Femur (tissue), 1 donor: ENCODE results near the gene RSRC1.
"Not testable (repeated sequence)": the region's sequence is repeated elsewhere in the genome, so short reads cannot be mapped to it uniquely, and the experiment has no call there.

Experiments used
- DNase-seq: peaks from one replicate; pipeline ENCODE4 v3.0.0-alpha.2; 2017

RSRC1 gene

GRCh38 chr3:158134363-158134762, 24.5 kb downstream of the RSRC1 start:
- no peak for DNase-seq

DNA sequence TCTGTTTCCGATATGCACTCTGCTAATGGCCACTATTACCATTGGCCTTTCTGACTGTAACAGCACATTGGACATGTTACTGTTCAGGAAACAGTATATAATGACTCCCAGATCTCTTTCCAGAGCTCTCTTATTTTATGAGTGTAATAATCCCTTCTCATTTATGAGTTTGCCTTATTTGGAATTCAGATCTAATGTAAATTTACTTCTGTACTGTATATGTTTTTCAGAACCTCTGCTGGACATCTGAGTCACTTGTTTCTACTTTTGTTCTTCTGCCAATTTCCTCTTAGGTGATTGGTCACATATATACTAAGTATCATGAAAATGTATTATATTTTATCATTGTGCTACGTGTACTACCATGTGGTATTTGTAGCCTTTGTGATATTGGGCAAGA, 30.5 kb downstream of the RSRC1 start:
- no peak for DNase-seq

- no peak for DNase-seq
Observed at GRCh38 chr3:158148218-158148617, 38.3 kb downstream of the RSRC1 start.

GRCh38 chr3:158152186-158152585, 42.3 kb downstream of the RSRC1 start:
- no peak for DNase-seq

GRCh38 chr3:158158969-158159368, 49.1 kb downstream of the RSRC1 start:
- no peak for DNase-seq

- no peak for DNase-seq
Observed at GRCh38 chr3:158159714-158160113, 49.8 kb downstream of the RSRC1 start.

DNA sequence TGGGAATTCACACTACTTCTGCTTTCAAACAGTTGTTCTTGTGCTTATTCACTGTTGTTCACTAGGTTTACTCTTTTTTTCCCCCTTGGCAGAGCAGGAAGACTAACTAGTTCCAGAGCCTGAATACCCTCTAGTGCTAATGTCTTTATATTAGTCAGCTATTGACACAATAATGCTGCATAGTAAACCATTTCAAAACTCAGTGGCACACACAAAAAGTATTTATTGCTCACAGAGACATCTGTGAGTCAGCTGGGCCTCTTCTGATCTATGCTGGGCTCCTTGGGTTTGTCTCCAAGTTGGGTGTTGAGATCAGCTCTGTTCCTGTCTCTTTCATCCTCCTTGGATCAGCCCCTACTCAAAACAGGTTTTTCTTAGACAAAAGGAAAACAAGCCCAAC, 51.1 kb downstream of the RSRC1 start:
- no peak for DNase-seq

DNA sequence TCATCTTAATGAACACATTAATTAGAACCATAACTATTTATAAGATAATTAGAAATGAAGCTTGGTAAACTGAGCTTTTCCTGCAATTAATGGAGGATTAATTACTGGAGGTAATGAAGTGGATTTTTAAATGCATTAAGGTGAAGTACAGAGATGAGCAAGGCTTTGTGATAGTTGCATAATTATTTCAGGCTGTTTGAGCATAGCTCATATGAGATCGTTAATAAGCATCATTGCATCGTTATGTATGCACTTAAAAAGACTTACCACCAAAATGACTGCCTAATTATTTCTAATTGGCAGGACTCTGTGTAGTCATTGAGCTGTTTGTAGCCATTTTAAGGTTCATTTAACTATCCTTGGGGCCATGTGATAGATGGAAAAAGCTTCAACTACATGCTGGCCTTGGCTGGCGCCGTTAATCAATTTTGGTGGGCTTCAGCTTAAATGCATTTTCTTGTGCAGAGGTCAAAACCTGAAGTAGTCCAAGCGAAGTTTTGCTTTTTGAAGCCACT, 55.3 kb downstream of the RSRC1 start:
- no peak for DNase-seq

GRCh38 chr3:158165730-158166129, 55.8 kb downstream of the RSRC1 start:
- no peak for DNase-seq

DNA sequence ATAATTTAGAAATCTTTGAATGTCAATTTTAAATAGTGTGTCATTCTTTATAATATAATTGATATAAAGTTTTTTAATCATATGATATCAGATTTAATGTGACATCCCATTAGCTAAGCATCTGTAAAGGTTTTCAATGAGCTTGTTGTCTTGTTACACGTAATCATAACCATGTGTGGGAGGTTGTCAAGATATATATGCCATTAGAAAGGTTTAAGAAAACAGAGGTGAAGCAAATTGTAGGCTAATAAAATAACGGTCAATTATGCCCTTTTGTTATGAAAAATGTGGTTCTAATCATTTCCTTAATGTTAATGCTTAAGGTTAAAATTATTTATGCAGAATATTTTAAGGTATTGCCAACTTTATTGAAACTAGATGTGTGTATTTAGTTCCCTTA, 56.3 kb downstream of the RSRC1 start:
- DNase-seq, result no peak

DNA sequence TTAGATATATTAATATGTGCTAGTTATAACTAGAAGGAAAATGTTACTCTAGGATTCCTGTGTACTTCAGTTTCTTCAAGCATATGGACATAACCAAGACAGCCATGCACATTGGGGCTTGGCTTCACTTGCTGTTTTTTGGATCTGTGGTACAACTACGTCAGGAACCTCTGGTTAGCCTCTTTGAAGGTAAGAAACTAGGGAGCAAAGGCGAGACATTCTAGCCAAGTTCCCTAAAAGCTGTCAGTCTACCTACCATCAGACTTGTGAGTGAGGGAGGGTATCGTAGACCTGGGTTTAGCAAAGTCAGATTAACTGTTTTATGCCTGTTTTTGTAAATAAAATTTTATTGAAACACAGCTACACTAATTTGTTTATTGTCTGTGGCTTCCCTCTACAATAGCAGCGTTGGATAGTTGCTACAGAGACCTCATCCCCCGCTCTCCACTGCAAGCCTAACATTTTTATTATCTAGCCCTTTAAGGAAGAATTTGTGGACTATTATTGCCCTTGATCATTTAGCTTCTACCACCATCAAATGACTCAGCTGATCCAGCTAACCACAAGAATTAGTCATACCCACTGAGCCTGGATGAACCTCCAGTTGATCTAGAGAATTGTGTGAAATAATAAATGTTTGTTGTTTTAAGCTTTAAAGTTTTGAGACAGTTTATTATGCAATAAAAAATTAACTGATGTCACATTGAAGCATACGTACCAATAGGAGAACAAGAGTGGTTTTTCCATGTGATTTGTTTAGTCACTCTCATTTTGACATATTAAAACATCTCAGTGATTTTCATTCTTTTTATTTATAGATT, 58.1 kb downstream of the RSRC1 start:
- no peak for DNase-seq

DNA sequence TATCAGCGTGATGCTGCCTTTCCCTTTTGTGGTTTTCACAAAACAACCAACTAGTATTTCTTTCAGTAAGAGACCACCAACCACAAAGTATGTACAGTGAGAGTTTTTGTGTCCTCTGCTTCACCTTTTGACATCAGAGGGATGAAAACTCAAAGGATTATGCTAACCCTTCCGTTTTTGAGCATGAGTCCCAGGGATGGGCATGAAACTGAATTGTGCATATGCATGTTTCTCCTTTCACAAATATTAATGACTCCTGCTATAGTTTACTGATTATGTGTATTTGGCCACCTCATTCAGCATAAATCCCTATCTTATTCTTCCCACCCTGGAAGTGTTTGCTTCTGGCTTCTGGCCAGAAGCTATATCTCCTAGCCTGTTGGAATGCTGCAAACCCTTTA, 59.2 kb downstream of the RSRC1 start:
- no peak for DNase-seq

- DNase-seq, result no peak
Observed at GRCh38 chr3:158181096-158181495, 71.2 kb downstream of the RSRC1 start.

DNA sequence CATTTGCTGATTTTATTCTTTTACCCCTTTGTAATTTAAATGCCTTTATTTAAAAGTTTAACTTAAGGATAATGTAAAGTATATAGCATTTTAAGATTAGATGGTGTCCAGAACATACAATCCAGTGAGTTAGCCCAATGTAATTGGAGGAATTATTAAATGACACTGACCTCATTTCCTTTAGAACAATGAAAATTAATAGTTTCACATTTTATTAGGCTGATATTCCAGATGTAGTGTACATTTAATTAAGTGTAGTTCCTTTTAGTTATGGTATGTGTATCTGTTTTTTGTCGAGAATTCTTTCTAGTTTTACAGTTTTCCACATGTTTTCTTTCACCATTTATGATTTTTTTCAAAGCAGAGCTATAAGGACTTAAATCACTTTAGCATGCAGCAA, 75.8 kb downstream of the RSRC1 start:
- no peak for DNase-seq

- no peak for DNase-seq
Observed at GRCh38 chr3:158200955-158201354, 91.1 kb downstream of the RSRC1 start.

- DNase-seq, result no peak
Observed at GRCh38 chr3:158205324-158205723, 95.4 kb downstream of the RSRC1 start.

- no peak for DNase-seq
Observed at GRCh38 chr3:158205994-158206393, 96.1 kb downstream of the RSRC1 start.

- no peak for DNase-seq
Observed at GRCh38 chr3:158210067-158210466, 100.2 kb downstream of the RSRC1 start.

DNA sequence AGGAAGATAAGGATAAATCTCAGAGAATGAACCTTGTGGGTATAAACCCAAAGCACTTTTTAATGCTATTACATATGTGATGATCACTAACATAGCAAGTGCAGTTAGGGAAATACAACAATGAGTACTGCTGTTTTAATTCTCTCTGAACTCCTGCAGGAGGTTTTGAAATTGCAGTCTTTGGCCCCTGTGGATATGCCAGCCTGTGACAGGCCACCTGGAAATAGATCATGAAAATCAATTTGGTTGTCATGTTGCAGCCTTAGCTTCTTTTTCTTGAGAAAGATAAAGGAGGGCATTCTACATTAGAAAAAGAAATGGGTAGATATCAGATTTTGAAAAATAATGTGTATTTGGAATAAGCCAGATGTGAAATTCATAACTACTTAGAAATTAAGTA, 103.6 kb downstream of the RSRC1 start:
- DNase-seq, result no peak

DNA sequence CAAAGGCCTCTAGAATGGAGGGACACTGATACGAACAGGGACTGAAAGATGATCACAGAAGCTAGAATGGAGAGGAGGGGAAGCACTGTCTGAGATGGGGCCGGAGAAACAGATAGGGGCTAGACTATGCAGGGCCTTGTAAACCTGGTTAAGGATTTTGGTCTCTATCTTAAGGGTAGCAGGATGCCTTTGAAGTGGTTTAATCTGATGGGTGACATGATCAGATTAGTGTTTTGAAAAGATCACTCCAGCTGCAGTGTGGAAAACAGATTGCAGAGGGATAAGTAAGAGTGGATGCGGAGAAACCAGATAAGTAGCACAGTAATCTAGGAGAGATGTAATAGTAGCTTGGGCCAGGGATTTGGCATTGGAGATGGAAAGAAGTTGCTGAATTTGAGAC, 108.1 kb downstream of the RSRC1 start:
- DNase-seq, result no peak

- no peak for DNase-seq
Observed at GRCh38 chr3:158220575-158220974, 110.7 kb downstream of the RSRC1 start.

- no peak for DNase-seq
Observed at GRCh38 chr3:158221426-158221825, 111.5 kb downstream of the RSRC1 start.

DNA sequence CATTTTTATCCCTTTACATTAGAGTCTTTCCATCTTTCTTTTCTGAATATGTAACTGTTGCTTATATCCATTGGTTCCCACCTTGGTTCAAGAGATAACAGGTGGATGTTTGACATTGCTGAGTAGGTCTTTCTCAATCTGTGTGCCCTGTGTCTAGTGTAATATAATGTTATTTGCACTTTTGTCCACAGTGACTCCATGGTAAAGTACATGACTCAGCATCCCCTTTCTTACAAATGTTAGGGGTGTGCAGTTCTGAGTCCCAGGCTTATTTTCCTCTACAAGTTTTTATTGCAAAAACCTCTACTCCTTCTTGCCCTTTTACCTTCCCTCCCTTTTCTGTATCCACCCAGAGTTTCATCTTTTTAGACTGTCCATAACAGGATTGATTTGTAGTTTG, 116.5 kb downstream of the RSRC1 start:
- no peak for DNase-seq

DNA sequence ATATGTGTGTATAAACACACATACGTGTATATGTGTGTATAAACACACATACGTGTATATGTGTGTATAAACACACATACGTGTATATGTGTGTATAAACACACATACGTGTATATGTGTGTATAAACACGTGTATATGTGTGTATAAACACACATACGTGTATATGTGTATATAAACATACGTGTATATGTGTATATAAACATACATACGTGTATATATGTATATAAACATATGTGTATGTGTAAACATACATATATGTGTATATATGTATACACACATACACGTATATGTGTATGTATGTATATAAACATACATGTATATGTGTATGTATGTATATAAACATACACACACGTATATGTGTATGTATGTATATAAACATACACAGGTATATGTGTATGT, 119.1 kb downstream of the RSRC1 start:
- not testable (repeated sequence) for DNase-seq

- no peak for DNase-seq
Observed at GRCh38 chr3:158233791-158234190, 123.9 kb downstream of the RSRC1 start.
